MCF 10A (cell line): ENCODE measurements around the gene UAP1L1. TPM values are rescaled to one million over a fixed set of nuclear protein-coding genes. Genes with fewer than 3 reads are reported as not detected.

ENCODE experiments used
- BruUV-seq: library from RNA; stranded (reverse); fragments of 400-500 nt; replicated peaks from 2 replicates; lab custom pipeline; 2021; lab: Mats Ljungman, UMichigan
- CTCF ChIA-PET: fragments of 300-600 bp; sonication (Branson Sonifier 250); formaldehyde crosslinking; extraction: SDS; loops from one replicate; lab custom pipeline; 2021; ENCODE audit warnings: antibody characterized with exemption, inconsistent platforms; lab: Yijun Ruan, JAX
- POLR2A ChIA-PET: fragments of 300-600, 350-650 bp; sonication (Branson Sonifier 250); formaldehyde crosslinking; extraction: SDS; loops from one replicate; lab custom pipeline; 2020; ENCODE audit warnings: antibody characterized with exemption, inconsistent platforms; lab: Yijun Ruan, JAX
- DNase-seq: peaks from one replicate; pipeline ENCODE4 v3.0.0-alpha.2; 2018; ENCODE audit not compliant: unreplicated experiment
- H3K27ac Mint-ChIP-seq: one replicate; pipeline ENCODE4 v1.8.0; 2022; ENCODE audit warnings: mild to moderate bottlenecking, low read depth, mixed read lengths; ENCODE audit not compliant: unreplicated experiment
- H3K27me3 Mint-ChIP-seq: one replicate; pipeline ENCODE4 v1.8.0; 2022; ENCODE audit warnings: mixed read lengths; ENCODE audit not compliant: insufficient read depth, unreplicated experiment
- H3K36me3 Mint-ChIP-seq: one replicate; pipeline ENCODE4 v1.8.0; 2022; ENCODE audit warnings: mild to moderate bottlenecking, moderate library complexity, mixed read lengths; ENCODE audit not compliant: insufficient read depth, unreplicated experiment
- H3K4me1 Mint-ChIP-seq: one replicate; pipeline ENCODE4 v1.8.0; 2022; ENCODE audit warnings: mixed read lengths; ENCODE audit not compliant: insufficient read depth, unreplicated experiment
- H3K4me3 Mint-ChIP-seq: one replicate; pipeline ENCODE4 v1.8.0; 2022; ENCODE audit warnings: mild to moderate bottlenecking, moderate library complexity, mixed read lengths; ENCODE audit not compliant: unreplicated experiment
- H3K9me3 Mint-ChIP-seq: one replicate; pipeline ENCODE4 v1.8.0; 2022; ENCODE audit warnings: mixed read lengths; ENCODE audit not compliant: unreplicated experiment
- intact Hi-C: fragments of 100-400 bp; cut with micrococcal nuclease; formaldehyde crosslinking; loops from 2 replicates; pipeline ENCODE4 v1.14.1; 2022
- total RNA-seq: library from RNA; stranded (reverse); gene quantifications from 2 replicates; pipeline ENCODE4 v1.2.3, GENCODE V29; 2022
- TF ChIP-seq, protein P1 (sequence below): fragments of 200-600 bp; IDR thresholded peaks from one replicate; pipeline ENCODE4 v1.8.0; 2022; ENCODE audit warnings: antibody characterized with exemption, mild to moderate bottlenecking; ENCODE audit not compliant: unreplicated experiment

Gene UAP1L1
- total RNA-seq, 1 experiment from 2014 or later: 1.0 TPM

DNA sequence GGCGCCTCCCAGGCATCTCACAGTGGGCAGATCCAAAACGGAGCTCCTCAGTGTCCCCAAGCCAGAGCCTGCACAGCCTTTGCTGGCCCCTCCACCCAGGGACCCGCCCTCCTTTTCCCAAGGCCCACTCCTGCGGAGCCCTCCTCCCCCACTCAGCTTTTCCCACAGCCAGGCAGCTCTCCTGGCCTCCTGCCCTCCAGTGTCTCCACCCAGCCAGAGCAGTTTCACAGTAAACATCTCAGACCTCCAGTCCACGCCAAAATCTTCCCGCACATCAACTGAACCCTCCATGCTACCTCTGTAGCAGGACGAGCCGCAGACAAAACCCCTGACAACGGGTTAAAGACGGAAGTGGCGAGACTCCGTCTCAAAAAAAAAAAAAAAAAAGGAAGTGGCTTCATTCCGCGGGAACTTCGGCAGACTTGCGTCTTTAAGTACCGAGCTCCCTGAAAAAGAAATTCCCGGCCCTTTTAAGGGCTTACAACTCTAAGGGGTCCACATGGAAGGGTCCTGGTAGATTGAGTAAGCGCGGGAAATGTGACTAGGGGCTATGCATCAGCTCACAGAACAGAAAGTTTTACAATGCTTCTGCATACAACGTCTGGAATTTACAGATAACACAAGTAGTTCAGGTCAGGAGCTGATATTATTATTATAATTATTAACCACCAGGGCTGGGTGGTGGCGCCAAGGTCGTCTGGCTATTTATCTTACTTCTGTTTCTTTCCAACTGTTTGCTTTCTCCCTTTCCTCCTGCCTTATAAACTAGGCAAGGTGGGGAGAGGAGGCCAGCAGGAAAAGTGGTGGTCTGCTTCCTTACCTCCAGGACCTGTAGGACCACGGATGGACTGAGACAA lies 50.2 kb downstream of the UAP1L1 start:
- peak overlapping the region; percentile 77 for H3K4me3 Mint-ChIP-seq
- BruUV-seq: no TSS peak
- DNase-seq: no peak
- POLR2A ChIA-PET: interaction anchor here (0.6 to 3.6 kb wide), 15 partner anchors 10 to 480 kb away, joined by 3 to 22 read pairs (median 4); partner anchors contain the start of genes ANAPC2, MAN1B1, NDOR1 and SSNA1
- no peaks in the 10 kb centered on the region for H3K9me3 Mint-ChIP-seq
- CTCF ChIA-PET: interaction anchor here (0.6 to 2.2 kb wide), 7 partner anchors 73 to 361 kb away, joined by 3 to 9 read pairs (median 3); partner anchors contain the start of genes CYSRT1, RNF224 and TPRN
- TF ChIP-seq, protein P1, sequence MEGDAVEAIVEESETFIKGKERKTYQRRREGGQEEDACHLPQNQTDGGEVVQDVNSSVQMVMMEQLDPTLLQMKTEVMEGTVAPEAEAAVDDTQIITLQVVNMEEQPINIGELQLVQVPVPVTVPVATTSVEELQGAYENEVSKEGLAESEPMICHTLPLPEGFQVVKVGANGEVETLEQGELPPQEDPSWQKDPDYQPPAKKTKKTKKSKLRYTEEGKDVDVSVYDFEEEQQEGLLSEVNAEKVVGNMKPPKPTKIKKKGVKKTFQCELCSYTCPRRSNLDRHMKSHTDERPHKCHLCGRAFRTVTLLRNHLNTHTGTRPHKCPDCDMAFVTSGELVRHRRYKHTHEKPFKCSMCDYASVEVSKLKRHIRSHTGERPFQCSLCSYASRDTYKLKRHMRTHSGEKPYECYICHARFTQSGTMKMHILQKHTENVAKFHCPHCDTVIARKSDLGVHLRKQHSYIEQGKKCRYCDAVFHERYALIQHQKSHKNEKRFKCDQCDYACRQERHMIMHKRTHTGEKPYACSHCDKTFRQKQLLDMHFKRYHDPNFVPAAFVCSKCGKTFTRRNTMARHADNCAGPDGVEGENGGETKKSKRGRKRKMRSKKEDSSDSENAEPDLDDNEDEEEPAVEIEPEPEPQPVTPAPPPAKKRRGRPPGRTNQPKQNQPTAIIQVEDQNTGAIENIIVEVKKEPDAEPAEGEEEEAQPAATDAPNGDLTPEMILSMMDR: no peak
- intact Hi-C loops: no loop called here
- H3K27me3 Mint-ChIP-seq: no peaks in the 10 kb centered on the region
- peaks cover 18% of the 10 kb centered on the region for H3K4me1 Mint-ChIP-seq
- peaks cover 9% of the 10 kb centered on the region for H3K36me3 Mint-ChIP-seq
- peak overlapping the region; percentile 77 for H3K27ac Mint-ChIP-seq

DNA sequence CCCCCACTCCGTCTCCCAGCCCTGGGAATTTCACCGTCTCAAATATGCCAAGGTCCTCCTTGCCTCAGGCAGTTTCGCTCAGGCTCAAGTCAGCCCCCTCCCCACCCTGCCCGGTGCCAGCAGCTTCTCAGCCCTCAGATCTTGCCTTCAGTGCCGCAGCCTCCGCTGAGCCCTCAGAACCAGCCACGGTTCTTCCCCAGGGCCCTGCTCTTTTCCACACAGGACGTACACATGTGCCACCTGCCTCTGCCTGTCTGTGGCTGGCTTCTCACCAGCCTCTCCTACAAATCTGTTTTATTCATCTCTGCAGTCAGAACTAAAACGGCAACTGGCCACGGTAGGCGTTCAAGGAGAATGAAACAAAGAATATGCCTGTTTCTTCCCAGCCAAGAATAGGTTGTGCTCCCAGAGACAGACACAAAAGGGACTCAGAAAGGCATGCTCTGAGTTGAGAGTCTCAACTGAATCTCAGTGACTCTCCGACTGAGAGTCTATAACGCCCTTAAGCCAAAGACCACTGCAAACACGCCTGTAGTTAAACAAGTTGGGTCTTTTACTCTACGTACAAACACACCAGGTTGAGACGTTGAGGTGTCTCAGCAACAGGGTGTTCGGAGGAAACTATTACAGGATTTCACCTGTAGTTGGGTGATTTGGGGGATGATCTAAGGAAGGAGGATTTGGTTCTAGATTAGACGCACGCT lies 51.0 kb downstream of the UAP1L1 start:
- intact Hi-C loops: no loop called here
- ChIA-PET CTCF (interaction anchor here (1.2 to 2.2 kb wide), 5 partner anchors 73 to 128 kb away, joined by 3 to 9 read pairs (median 5); partner anchors contain the start of genes CYSRT1, RNF224 and TPRN), POLR2A (interaction anchor here (0.6 to 3.6 kb wide), 19 partner anchors 13 to 479 kb away, joined by 3 to 30 read pairs (median 6); partner anchors contain the start of genes ANAPC2, EXD3, MAN1B1 and NDOR1)
- peak; percentile 18 for DNase-seq
- H3K27me3 Mint-ChIP-seq: no peaks in the 10 kb centered on the region
- H3K4me1 Mint-ChIP-seq: peaks cover 18% of the 10 kb centered on the region
- H3K9me3 Mint-ChIP-seq: no peaks in the 10 kb centered on the region
- H3K4me3 Mint-ChIP-seq: peak overlapping the region; percentile 77
- H3K27ac Mint-ChIP-seq: peak overlapping the region; percentile 77
- BruUV-seq: no TSS peak
- peaks cover 9% of the 10 kb centered on the region for H3K36me3 Mint-ChIP-seq
- TF ChIP-seq, protein P1: no peak

DNA sequence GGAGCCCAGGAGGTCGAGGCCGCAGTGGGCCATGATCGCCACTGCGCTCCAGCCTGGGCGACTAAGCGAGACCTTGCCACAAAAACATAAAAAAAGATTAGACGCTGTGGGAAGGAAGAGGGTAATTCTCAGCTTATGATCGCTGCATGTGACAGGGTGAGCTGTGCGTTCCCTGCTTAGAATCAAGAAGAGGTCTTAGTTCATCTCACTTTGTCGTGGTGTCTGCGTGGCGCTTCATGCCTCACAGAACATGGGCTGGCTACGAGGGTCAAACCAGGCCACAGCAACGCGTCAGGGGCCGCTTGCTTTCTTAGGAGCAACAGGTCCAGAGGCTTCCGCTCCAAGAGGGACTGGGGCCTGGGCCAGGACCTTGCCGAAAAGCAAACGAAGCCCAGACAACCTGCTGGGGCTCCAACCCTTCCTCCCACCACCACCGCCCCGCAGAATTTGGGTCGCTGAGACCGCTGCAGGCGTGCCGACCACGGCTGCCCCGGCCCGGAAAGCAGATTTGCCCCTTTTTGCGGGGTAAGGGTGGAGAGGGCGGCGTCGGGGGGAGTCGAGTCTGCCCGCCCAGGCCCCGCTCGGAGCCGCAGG lies 51.6 kb downstream of the UAP1L1 start:
- TSS peak; percentile 49 for BruUV-seq
- peaks cover 9% of the 10 kb centered on the region for H3K36me3 Mint-ChIP-seq

More for the DNA sequence above, 51.6 kb downstream of the UAP1L1 start:
- peak overlapping the region; percentile 77 for H3K4me3 Mint-ChIP-seq
- peaks cover 18% of the 10 kb centered on the region for H3K4me1 Mint-ChIP-seq
- TF ChIP-seq, protein P1: no peak
- peak; percentile 29 for DNase-seq
- no peaks in the 10 kb centered on the region for H3K27me3 Mint-ChIP-seq
- ChIA-PET POLR2A (interaction anchor here (0.6 to 3.6 kb wide), 29 partner anchors 11 to 406 kb away, joined by 3 to 41 read pairs (median 5); partner anchors contain the start of genes ANAPC2, CLIC3, EXD3 and GRIN1), CTCF (interaction anchor here (1.0 to 1.6 kb wide), 4 partner anchors 60 to 108 kb away, joined by 4 to 12 read pairs (median 6); partner anchors contain the start of genes ANAPC2, CYSRT1, RNF224 and SSNA1)
- H3K27ac Mint-ChIP-seq: peak overlapping the region; percentile 77
- no peaks in the 10 kb centered on the region for H3K9me3 Mint-ChIP-seq
- intact Hi-C loops: no loop called here
